NCI-H2196 treated with DMSO at 0.1 percent for 48 hours (cell line): ENCODE results near the gene YPEL2.
A peak's percentile ranks its signal among the peaks of the same experiment; 100 is the strongest.

Experiments used
- DNase-seq: peaks from one replicate; lab custom pipeline; 2025; ENCODE audit not compliant: unreplicated experiment; lab: John Stamatoyannopoulos, UW

The YPEL2 gene

GRCh38 chr17:59428916-59429485 is 97.5 kb downstream of the YPEL2 start:
- no peak for DNase-seq

GRCh38 chr17:59431601-59432000 is 100.1 kb downstream of the YPEL2 start:
- DNase-seq: no peak

GRCh38 chr17:59432657-59433056 is 101.2 kb downstream of the YPEL2 start:
- DNase-seq: no peak

- DNase-seq: no peak
These were observed 102.1 kb downstream of the YPEL2 start for GRCh38 chr17:59433586-59433985.

GRCh38 chr17:59434429-59434828 is 103.0 kb downstream of the YPEL2 start:
- no peak for DNase-seq

GRCh38 chr17:59435238-59435637 is 103.8 kb downstream of the YPEL2 start:
- DNase-seq: no peak

GRCh38 chr17:59436900-59437299 is 105.4 kb downstream of the YPEL2 start:
- DNase-seq: no peak

- DNase-seq: no peak
These were observed 106.4 kb downstream of the YPEL2 start for GRCh38 chr17:59437791-59438281.

- no peak for DNase-seq
These were observed 107.8 kb downstream of the YPEL2 start for GRCh38 chr17:59439262-59439661.

- no peak for DNase-seq
These were observed 108.3 kb downstream of the YPEL2 start for GRCh38 chr17:59439741-59440211.

GRCh38 chr17:59440757-59441463 is 109.5 kb downstream of the YPEL2 start:
- peak; percentile 73 for DNase-seq

GRCh38 chr17:59441464-59442096 is 110.1 kb downstream of the YPEL2 start:
- no peak for DNase-seq

- DNase-seq: no peak
These were observed 111.7 kb downstream of the YPEL2 start for GRCh38 chr17:59443106-59443505.
